ENCODE measurements around the gene ERI2.
"Not testable (repeated sequence)": the region's sequence is repeated elsewhere in the genome, so short reads cannot be mapped to it uniquely, and the experiment has no call there.

The ERI2 gene

GRCh38 chr16:20818929-20819585 lies 12.8 kb upstream of the ERI2 start:
- no peak for DNase-seq (ENCODE audit: low read depth, low spot score)

GRCh38 chr16:20814784-20815183 lies 8.5 kb upstream of the ERI2 start:
- DNase-seq (ENCODE audit: low read depth, low spot score): no peak

GRCh38 chr16:20812510-20812909 lies 6.2 kb upstream of the ERI2 start:
- no peak for DNase-seq (ENCODE audit: low read depth, low spot score)

- no peak for DNase-seq (ENCODE audit: low read depth, low spot score)
Observed at GRCh38 chr16:20811889-20812439, 5.7 kb upstream of the ERI2 start.

- no peak for DNase-seq (ENCODE audit: low read depth, low spot score)
Observed at GRCh38 chr16:20807862-20808261, 1.6 kb upstream of the ERI2 start.

- DNase-seq (ENCODE audit: low read depth, low spot score): not testable (repeated sequence)
Observed at GRCh38 chr16:20805684-20806167, 546 bp downstream of the ERI2 start.

- no peak for DNase-seq (ENCODE audit: low read depth, low spot score)
Observed at GRCh38 chr16:20803561-20804214, 2.6 kb downstream of the ERI2 start.

GRCh38 chr16:20803192-20803560 lies 3.1 kb downstream of the ERI2 start:
- DNase-seq (ENCODE audit: low read depth, low spot score): no peak

GRCh38 chr16:20801278-20801677 lies 5.0 kb downstream of the ERI2 start:
- no peak for DNase-seq (ENCODE audit: low read depth, low spot score)

- DNase-seq (ENCODE audit: low read depth, low spot score): no peak
Observed at GRCh38 chr16:20799599-20799998, 6.7 kb downstream of the ERI2 start.

GRCh38 chr16:20798364-20798763 lies 7.9 kb downstream of the ERI2 start:
- no peak for DNase-seq (ENCODE audit: low read depth, low spot score)

- DNase-seq (ENCODE audit: low read depth, low spot score): no peak
Observed at GRCh38 chr16:20791923-20792612, 14.2 kb downstream of the ERI2 start.

- DNase-seq (ENCODE audit: low read depth, low spot score): no peak
Observed at GRCh38 chr16:20789130-20789529, 17.1 kb downstream of the ERI2 start.

GRCh38 chr16:20784204-20784603 lies 22.1 kb downstream of the ERI2 start:
- no peak for DNase-seq (ENCODE audit: low read depth, low spot score)

- DNase-seq (ENCODE audit: low read depth, low spot score): no peak
Observed at GRCh38 chr16:20782470-20782869, 23.8 kb downstream of the ERI2 start.

- no peak for DNase-seq (ENCODE audit: low read depth, low spot score)
Observed at GRCh38 chr16:20781697-20782096, 24.6 kb downstream of the ERI2 start.

- DNase-seq (ENCODE audit: low read depth, low spot score): peak; percentile 12
Observed at GRCh38 chr16:20774703-20775362, 31.4 kb downstream of the ERI2 start.

GRCh38 chr16:20773679-20774078 lies 32.6 kb downstream of the ERI2 start:
- DNase-seq (ENCODE audit: low read depth, low spot score): no peak

GRCh38 chr16:20768818-20769217 lies 37.5 kb downstream of the ERI2 start:
- no peak for DNase-seq (ENCODE audit: low read depth, low spot score)

- no peak for DNase-seq (ENCODE audit: low read depth, low spot score)
Observed at GRCh38 chr16:20768121-20768520, 38.2 kb downstream of the ERI2 start.

GRCh38 chr16:20767577-20767976 lies 38.7 kb downstream of the ERI2 start:
- DNase-seq (ENCODE audit: low read depth, low spot score): no peak

GRCh38 chr16:20766294-20766693 lies 40.0 kb downstream of the ERI2 start:
- no peak for DNase-seq (ENCODE audit: low read depth, low spot score)
